Measurements from ENCODE around the gene STYX.

DNA sequence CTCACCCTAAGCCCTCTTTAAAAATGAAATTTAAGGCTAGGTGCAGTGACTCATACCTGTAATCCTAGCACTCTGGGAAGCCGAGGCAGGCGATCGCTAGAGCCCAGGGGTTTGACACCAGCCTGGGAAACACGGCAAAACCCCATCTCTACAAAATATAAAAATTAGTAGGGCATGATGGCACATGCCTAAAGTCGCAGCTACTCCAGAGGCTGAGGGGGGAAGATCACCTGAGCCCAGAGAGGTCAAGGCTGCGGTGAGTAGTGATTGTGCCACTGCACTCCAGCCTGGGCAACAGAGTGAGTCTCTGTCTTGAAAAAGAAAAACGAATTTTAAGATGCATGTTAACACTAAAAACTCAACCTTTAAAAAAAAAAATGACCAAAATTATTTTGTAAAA, 48.7 kb downstream of the STYX start:
- TF ChIP-seq, protein P1, sequence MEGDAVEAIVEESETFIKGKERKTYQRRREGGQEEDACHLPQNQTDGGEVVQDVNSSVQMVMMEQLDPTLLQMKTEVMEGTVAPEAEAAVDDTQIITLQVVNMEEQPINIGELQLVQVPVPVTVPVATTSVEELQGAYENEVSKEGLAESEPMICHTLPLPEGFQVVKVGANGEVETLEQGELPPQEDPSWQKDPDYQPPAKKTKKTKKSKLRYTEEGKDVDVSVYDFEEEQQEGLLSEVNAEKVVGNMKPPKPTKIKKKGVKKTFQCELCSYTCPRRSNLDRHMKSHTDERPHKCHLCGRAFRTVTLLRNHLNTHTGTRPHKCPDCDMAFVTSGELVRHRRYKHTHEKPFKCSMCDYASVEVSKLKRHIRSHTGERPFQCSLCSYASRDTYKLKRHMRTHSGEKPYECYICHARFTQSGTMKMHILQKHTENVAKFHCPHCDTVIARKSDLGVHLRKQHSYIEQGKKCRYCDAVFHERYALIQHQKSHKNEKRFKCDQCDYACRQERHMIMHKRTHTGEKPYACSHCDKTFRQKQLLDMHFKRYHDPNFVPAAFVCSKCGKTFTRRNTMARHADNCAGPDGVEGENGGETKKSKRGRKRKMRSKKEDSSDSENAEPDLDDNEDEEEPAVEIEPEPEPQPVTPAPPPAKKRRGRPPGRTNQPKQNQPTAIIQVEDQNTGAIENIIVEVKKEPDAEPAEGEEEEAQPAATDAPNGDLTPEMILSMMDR (conservative IDR thresholded peaks at IDR 0.05; ENCODE audit: low read depth in 2 of 2) = no peak
- TF ChIP-seq EZH2 (IDR thresholded peaks at IDR 0.05; ENCODE audit: low read depth, unreplicated experiment) = no peak
- TF ChIP-seq JUNB (IDR thresholded peaks at IDR 0.05; ENCODE audit: unreplicated experiment) = no peak
- TF ChIP-seq REST (IDR thresholded peaks at IDR 0.05; ENCODE audit: unreplicated experiment) = no peak
- TF ChIP-seq POLR2AphosphoS5 (IDR thresholded peaks at IDR 0.05; ENCODE audit: low read depth) = no peak
- no peak for TF ChIP-seq EZH2phosphoT487 (IDR thresholded peaks at IDR 0.05; ENCODE audit: unreplicated experiment)
- TF ChIP-seq CREB1 (CRISPR knock-in tag; IDR thresholded peaks at IDR 0.05; ENCODE audit: low read depth) = no peak
- TF ChIP-seq ZNF331 (CRISPR knock-in tag; IDR thresholded peaks at IDR 0.05; ENCODE audit: low read depth) = no peak
- no peak for TF ChIP-seq NANOG (IDR thresholded peaks at IDR 0.05; ENCODE audit: borderline replicate concordance)
- no peak for TF ChIP-seq ETS1 (IDR thresholded peaks at IDR 0.05)
- no peak for TF ChIP-seq STAT1 (IDR thresholded peaks at IDR 0.05; ENCODE audit: unreplicated experiment)
- TF ChIP-seq ZNF114 (CRISPR knock-in tag; IDR thresholded peaks at IDR 0.05) = no peak
- TF ChIP-seq, protein P2, sequence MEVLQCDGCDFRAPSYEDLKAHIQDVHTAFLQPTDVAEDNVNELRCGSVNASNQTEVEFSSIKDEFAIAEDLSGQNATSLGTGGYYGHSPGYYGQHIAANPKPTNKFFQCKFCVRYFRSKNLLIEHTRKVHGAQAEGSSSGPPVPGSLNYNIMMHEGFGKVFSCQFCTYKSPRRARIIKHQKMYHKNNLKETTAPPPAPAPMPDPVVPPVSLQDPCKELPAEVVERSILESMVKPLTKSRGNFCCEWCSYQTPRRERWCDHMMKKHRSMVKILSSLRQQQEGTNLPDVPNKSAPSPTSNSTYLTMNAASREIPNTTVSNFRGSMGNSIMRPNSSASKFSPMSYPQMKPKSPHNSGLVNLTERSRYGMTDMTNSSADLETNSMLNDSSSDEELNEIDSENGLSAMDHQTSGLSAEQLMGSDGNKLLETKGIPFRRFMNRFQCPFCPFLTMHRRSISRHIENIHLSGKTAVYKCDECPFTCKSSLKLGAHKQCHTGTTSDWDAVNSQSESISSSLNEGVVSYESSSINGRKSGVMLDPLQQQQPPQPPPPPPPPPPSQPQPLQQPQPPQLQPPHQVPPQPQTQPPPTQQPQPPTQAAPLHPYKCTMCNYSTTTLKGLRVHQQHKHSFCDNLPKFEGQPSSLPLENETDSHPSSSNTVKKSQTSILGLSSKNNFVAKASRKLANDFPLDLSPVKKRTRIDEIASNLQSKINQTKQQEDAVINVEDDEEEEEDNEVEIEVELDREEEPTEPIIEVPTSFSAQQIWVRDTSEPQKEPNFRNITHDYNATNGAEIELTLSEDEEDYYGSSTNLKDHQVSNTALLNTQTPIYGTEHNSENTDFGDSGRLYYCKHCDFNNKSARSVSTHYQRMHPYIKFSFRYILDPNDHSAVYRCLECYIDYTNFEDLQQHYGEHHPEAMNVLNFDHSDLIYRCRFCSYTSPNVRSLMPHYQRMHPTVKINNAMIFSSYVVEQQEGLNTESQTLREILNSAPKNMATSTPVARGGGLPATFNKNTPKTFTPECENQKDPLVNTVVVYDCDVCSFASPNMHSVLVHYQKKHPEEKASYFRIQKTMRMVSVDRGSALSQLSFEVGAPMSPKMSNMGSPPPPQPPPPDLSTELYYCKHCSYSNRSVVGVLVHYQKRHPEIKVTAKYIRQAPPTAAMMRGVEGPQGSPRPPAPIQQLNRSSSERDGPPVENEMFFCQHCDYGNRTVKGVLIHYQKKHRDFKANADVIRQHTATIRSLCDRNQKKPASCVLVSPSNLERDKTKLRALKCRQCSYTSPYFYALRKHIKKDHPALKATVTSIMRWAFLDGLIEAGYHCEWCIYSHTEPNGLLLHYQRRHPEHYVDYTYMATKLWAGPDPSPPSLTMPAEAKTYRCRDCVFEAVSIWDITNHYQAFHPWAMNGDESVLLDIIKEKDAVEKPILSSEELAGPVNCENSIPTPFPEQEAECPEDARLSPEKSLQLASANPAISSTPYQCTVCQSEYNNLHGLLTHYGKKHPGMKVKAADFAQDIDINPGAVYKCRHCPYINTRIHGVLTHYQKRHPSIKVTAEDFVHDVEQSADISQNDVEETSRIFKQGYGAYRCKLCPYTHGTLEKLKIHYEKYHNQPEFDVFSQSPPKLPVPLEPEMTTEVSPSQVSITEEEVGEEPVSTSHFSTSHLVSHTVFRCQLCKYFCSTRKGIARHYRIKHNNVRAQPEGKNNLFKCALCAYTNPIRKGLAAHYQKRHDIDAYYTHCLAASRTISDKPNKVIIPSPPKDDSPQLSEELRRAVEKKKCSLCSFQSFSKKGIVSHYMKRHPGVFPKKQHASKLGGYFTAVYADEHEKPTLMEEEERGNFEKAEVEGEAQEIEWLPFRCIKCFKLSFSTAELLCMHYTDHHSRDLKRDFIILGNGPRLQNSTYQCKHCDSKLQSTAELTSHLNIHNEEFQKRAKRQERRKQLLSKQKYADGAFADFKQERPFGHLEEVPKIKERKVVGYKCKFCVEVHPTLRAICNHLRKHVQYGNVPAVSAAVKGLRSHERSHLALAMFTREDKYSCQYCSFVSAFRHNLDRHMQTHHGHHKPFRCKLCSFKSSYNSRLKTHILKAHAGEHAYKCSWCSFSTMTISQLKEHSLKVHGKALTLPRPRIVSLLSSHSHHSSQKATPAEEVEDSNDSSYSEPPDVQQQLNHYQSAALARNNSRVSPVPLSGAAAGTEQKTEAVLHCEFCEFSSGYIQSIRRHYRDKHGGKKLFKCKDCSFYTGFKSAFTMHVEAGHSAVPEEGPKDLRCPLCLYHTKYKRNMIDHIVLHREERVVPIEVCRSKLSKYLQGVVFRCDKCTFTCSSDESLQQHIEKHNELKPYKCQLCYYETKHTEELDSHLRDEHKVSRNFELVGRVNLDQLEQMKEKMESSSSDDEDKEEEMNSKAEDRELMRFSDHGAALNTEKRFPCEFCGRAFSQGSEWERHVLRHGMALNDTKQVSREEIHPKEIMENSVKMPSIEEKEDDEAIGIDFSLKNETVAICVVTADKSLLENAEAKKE (CRISPR knock-in tag; IDR thresholded peaks at IDR 0.05) = no peak

Data from GM23338 (cell line).